CD1c-positive myeloid dendritic cell (primary cell): ENCODE results near the gene GPATCH2.
"Not testable (repeated sequence)": the region's sequence is repeated elsewhere in the genome, so short reads cannot be mapped to it uniquely, and the experiment has no call there.

Experiments used
- DNase-seq: peaks from one replicate; pipeline ENCODE4 v3.0.0-alpha.2; 2016; ENCODE audit errors: extremely low spot score

GPATCH2 gene

DNA sequence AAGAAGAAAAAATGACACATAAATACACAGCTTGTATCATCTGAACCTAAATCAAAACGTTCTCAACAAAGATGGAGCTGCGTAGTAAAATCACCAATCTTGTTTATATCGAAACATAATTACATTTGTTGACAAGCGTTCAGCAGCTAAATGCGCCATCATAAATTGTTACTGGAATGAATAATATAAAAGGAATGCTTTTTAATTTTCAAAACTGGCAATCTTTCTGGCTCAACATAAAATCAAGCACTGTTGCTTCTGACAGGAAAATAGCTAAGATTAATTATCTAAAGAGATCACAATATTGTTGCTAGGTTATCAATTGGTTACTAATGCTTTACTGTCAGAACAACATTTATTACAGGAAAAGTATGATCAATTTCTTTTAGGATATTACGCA is 181.5 kb downstream of the GPATCH2 start:
- DNase-seq, result no peak

DNA sequence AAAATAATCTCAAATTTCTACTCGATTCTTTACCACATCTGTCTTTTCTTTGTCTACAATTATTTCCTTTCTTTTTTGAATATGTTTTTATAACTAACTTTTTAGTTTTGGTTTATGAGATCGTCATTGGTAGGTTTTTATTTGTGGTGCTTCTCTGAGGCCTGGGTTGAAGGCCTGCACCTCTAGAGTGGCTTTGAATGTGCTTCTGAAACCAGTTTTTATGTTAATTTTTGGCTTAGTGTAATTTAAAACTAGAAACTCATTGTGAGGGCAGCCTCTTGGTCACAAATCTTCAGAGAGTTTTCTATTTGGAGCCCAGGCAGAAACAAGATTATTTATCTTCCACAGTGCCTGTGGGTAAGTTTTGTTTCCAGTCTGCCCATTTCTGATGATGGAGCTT is 187.0 kb downstream of the GPATCH2 start:
- no peak for DNase-seq

DNA sequence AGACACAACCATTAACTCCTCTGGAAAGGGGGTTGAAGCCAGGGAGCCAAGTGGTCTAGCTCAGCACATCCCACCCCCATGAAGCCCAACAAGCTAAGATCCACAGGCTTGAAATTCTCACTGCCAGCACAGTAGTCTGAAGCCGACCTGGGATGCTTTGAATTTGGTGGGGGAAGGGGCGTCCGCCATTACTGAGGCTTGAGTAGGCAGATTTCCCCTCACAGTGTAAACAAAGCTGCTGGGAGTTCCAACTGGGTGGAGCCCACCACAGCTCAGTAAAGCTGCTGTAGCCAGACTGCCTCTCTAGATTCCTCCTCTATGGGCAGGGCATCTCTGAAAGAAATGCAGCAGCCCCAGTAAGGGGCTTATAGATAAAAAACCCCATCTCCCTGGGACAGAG is 193.5 kb downstream of the GPATCH2 start:
- DNase-seq, result no peak

DNA sequence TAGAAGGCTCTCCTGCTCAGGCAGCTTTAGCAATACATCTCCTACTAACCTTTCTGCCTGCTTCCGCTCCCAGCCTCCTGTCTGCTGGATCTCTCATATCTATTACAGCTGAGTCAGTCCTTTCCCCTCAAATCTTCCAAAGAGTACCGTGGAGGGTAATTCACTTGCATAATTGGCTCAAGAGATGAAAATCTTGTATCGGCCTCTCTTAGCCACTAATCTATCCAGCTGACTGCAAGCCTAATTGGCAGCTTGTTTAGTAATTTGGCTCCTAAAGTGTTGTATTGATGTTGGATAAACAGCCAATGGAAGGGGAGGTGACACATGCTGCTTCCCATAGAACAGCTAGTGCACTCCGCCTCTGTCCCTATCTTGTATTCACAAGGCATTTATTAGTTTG is 195.7 kb downstream of the GPATCH2 start:
- DNase-seq, result no peak

DNA sequence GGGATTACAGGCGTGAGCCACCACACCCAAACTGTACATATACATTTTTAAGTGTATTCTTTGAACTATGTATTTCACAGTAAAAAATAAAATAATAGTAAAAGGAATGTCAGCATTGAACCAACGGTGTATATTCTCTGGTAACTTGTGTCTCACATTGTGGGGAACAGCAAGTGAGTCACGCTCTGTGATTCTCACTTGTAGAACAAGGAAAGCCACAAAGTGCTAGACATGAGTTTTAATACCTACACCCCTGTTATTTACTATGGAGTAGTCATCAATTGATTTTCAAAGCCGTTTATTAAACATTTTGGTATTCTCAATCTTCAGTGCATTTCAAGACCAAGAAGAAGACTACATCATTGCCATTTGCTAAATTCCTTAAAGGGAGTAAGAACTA is 197.2 kb downstream of the GPATCH2 start:
- DNase-seq, result no peak

DNA sequence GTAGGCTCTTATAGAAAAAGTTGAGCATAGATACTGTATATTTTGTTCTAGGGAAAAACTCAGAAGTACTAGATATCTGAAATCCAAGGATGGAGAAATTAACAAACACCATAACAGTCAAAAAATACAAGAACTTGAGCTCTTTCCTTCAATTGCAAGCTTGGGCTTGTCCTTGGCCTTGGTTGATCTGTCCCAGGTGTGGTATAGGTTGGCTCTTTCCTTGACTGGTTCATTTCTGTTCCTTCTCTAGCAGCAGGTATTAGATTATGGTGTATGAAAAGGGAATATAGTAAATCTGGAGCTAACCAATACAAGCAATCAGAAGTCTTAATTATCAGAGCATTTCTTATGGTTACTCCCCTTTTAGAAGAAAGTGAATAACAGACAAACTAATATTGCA is 198.6 kb downstream of the GPATCH2 start:
- no peak for DNase-seq

DNA sequence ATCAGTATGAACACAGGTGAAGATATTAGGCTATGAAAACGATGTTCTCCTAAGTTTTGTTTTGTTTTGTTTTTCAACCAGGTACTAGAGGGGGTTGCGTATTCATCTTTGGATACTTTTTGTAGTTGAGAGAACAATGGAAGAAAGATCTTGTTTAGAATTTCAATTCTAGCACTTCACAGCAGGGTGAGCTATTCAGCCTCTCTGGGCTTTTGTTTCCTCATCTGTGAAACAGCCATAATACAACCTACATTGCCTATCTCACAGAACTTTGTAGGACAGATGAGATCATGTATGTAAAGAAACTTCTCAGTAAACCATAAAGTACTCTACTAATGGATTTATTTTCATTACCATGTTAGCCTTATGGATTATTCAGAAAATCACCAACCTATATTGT is 199.5 kb downstream of the GPATCH2 start:
- no peak for DNase-seq

DNA sequence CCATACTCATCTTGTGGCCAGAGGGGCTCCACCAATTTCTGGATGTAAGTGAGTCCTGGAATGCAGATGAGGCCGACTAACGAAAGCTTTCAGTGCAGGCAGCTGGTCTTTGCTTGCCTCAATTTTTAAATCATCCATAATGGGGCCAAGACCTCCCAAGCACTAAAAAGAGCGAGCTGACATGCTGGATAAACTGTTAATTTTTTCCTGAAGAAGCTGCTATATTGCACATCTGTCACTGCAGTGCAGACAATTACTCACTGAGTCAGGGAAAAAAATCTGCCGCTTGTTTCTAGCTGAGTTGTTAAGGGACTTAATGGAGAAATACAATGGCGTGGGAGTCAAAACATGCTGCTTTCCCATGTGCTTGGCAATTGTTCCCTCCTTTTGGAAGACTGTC is 205.5 kb downstream of the GPATCH2 start:
- DNase-seq, result no peak

DNA sequence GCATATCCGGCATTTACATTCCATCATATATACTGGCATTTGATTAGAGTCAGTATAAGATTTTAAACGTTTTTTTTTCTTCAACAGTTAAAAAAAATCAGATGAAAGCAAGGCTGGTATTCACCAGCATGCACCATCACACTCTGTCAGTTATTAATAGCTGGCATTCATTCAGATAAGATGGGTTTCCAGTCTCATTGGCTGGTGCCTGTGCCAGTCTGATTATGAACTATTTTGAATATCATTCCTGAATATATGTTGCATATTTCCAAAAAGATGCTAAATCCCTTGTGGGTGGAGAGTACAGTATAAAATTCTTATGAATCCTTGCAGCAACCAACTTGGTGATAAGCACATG is 211.7 kb downstream of the GPATCH2 start:
- no peak for DNase-seq

DNA sequence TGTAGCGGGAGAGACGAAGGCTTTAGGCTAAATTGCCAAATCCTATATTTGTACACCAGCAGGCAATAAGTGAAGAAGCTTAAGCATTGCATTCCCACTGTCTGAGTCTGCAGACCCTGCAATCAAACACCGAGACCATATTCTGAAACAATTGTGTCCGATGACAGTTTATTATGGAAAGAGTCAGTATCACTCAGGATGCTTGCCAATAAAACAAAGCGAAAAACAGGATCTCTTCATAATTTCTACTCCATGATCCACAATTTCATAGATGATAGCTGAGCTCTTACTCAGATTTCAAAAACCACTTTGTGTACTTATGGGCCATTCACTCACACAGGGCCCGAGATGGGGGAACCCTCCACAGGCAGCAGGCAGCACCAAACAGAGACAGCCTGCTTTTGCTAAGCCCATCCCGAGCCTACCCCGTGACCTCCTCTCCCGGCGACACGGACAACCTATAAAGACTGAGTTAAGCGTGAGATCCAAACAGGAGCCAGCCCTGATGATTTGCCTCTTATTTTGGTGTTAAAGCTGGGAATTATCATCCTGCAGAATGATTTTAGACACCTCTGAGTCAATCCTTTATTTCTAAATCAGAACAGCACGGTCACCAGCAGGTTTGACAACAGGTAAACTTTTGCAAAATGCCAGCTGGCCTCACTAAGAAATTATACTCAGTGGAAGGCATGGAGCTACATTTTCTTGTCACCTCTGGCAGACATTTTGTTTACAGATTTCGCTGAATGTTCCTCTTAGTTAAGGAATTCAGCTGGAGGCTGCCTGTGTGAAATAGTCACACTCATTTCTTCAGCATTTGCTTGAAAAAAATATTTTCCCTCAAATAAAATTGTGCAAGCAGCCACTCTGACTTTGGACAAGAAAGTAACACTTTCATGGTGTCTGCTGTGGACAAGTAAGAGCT is 212.4 kb downstream of the GPATCH2 start:
- no peak for DNase-seq

DNA sequence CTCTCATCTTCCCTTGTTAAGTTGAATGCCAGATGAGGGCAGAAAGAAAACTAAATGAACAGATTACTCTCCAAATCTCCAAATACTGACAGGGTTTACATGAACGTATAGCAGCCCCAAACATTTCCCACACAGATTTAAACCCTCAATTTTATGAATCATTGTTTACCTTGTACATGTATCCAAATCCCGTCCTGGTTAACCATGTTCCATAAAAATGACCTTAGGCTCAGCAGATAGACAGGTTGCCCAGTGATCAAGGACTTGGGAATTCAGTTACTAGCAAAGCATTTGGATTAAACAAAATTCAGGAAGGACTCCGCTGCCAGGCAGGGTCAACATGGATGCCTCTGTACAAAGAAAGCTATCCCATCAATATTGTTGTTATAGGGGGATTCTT is 213.5 kb downstream of the GPATCH2 start:
- no peak for DNase-seq

DNA sequence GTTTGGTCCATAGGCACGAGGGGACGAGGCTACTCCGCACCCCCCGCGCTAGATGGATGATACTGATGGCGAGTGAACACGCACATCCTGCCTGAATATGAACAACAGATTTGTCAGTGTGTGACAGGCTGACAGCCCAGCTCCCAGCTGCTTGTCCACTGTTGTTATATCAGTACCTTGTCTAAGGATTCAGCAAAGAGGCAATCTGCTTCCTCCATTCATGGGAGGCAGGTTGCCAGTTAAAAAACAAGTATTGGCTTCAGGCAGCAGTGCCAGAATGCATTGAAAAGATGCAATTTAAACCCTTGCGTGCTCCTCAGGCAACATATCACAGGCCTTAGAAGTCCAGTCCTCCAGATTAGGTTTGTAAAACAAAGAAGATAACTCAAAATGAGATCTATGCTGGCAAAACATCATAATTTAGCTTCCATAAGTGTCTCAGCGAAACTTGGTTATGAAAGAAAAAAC is 223.3 kb downstream of the GPATCH2 start:
- DNase-seq, result no peak

DNA sequence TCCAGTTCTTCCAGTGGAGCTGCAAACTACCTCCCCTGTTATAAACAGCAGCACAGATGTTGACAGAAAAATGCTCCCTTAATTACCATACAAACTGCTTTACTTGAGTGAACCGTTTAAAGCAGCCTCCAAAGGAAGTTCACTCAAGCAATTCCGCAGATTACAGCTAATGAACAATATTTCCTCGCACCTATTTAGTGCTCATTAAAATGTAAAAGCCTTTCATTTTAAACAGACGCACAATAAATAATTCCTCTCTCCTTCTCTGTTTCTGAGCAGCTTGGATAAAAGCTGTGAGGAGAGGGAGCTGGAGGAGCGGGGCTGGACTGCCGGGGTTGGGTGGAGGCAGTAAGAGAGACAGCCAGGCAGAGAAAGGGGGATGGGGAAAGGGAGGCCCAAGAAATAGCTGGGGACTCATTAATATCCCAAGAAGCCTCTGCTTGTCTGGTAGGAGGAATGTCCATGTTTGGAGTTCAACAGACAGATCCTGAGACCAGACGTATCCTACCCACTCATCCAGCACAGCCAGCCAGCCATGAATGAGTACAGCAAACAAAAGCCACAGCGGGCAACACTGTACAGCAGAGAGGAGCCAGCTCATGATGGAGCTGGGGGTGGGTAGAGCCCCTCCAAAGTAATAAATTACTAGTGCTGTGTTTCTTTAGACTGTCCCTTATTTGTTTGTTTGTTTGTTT is 227.7 kb downstream of the GPATCH2 start:
- DNase-seq, result no peak

DNA sequence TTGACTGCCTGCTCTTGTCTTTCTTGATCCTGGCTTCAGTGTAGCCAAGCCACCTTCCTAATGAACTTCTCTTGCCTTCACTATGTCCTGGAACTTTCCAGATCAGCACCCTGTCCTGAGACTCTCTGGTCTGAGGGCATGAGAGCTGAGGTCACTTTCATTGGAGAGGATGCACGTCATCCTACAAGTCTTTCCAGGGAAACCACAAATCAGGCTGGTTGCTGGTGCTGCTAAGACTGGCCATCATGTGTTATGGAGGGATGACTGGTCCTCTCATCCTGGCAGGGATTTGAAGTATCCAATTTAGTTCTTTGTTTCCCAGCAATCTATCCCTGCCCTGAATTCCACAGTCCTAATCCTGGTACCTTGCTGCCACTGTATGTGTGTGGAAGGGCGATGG is 228.6 kb downstream of the GPATCH2 start:
- no peak for DNase-seq

DNA sequence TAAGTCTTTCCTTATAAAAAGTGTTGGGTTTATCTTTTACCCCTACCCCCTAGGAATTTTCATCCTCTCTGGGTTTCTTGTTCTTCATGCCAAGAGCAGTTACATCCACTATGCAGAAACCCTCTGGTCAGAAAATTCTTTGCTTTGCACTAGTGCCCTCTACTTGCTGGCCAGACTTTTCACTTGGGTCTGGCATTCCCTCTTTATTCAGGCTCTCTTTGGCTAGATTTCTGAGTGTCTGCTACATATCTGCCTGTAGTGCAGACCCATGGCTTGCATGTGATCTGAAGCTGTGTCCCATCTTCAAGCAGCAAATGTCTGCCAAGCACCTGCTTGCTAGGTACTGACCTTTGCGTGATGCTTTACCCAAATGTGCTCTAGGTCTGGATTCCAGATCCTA is 237.0 kb downstream of the GPATCH2 start:
- no peak for DNase-seq

DNA sequence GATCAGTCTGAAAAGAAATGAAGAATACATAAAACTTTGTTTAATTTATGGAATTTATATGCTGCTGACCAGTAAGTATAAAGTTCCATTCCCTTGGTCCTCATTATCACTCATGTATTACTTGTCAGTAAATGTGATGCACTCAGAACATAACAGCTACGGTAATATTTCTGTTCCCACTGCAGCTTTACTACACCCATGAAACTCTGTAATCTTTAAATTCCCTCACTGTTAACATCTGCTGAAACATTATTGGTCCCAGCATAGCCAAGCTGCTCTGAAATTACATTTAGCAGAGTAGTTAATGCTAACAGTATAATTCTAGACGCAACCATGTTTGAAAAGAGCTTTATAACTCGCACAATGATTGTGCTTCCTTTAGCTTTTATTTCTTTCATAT is 238.4 kb downstream of the GPATCH2 start:
- no peak for DNase-seq

DNA sequence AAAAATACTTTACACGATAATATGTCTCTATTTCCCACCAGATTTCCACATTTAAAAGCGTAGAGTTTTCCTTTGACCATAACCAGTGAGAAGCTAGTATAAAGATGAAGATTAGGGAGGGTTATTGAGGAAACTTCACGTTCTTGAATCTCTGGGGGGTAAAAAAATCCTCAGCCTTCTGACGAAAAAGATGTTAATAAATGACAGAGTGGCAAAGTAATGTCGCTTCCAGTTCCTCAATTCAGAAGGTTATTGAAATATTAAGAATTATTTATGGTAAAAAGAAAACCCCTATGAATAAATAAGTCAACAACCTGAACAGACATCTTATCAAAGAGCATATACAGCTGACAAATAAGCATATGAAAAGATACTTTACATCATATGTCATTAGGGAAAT is 241.0 kb downstream of the GPATCH2 start:
- no peak for DNase-seq

DNA sequence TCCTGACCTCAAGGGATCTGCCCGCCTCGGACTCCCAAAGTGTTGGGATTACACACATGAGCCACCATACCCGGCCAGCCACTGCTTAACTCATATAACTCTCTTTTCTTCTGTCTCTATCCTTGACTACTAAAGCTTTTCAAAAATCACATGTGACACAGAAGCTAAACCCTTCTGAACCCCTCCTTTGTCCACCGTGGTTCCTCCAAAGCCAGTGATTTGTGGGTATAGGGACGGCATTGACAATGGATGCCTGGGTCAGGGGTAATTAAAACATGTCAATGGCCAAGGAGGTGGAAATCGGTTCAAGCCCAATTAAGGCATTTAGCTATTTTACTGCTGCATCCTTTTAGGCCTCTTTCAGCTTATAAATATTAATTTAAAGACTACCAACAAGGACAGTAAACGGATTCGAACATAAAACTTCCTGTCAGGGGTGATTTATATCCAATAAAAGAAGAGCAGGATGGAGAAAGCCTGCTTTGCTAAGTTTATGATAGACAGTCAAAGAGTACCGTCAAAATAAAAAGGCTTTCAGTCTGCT is 242.3 kb downstream of the GPATCH2 start:
- no peak for DNase-seq

DNA sequence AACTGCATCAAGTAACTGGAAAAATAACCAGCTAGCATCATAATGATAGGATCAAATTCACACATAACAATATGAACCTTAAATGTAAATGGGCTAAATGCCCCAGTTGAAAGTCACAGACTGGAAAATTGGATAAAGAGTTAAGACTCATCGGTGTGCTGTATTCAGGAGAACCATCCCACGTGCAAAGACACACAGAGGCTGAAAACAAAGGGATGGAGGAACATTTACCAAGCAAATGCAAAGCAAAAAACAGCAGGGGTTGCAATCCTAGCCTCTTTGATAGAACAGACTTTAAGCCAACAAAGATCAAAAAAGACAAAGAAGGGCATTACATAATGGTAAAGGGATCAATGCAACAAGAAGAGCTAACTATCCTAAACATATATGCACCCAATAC is 249.1 kb downstream of the GPATCH2 start:
- not testable (repeated sequence) for DNase-seq

DNA sequence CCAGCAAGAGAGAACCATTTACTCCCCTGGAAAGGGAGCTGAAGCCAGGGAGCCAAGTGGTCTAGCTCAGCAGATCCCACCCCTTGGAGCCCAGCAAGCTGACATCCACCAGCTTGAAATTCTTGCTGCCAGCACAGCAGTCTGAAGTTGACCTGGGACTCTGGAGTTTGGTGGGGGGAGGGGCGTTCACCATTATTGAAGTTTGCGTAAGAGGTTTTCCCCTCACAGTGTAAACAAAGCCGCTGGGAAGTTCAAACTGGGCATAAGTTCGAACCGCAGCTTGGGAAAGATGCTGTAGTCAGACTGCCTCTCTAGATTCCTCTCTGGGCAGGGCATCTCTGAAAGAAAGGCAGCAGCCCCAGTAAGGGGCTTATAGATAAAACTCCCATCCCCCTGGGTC is 251.1 kb downstream of the GPATCH2 start:
- DNase-seq, result not testable (repeated sequence)

DNA sequence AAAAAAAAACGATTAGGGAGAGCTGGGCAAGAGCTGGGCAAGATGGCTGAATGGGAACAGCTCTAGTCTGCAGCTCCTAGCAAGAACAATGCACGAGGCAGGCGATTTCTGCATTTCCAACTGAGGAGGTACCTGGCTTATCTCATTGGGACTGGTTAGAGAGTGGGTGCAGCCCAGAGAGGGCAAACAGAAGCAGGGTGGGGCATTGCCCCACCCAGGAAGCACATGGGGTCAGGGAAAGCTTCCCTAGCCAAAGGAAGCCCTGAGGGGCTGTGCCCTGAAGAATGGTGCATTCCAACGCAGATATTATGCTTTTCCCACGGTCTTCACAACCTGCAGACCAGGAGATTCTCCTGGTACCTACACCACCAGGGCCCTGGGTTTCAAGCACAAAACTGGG is 251.6 kb downstream of the GPATCH2 start:
- no peak for DNase-seq
